Loucy (cell line): ENCODE results near the gene FFAR2.

ENCODE experiments used
- EZH2phosphoT487 ChIP-seq: fragments of 200-600 bp; IDR thresholded peaks from 2 replicates; pipeline ENCODE4 v1.6.1; 2018; ENCODE audit warnings: antibody characterized with exemption, mild to moderate bottlenecking, moderate library complexity, borderline replicate concordance
- TF ChIP-seq, protein P1 (sequence below): fragments of 200-600 bp; sonication (generic); conservative IDR thresholded peaks from 2 replicates; pipeline ENCODE4 v1.5.1; 2014; ENCODE audit warnings: mild to moderate bottlenecking, antibody characterized with exemption, low read length

DNA sequence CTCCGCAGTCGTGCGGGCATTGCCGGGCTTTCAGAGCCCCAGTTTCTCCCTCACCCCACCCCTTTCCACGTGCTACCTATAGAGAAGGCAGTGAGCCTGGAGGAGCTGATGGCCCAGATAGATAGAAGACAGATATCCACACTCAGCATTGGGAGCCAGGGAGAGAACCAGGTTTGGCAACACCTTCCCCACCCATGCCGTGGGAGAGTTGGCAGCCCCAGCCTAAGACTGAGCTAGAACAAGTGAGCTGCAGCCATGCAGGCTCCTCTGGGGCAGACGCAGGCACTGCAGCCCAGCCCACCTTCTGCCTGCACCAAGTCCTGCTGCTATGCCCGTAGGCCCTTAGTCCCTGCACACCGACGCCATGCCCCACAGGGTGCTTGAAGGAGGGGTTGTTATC is 52.6 kb downstream of the FFAR2 start:
- TF ChIP-seq, protein P1, sequence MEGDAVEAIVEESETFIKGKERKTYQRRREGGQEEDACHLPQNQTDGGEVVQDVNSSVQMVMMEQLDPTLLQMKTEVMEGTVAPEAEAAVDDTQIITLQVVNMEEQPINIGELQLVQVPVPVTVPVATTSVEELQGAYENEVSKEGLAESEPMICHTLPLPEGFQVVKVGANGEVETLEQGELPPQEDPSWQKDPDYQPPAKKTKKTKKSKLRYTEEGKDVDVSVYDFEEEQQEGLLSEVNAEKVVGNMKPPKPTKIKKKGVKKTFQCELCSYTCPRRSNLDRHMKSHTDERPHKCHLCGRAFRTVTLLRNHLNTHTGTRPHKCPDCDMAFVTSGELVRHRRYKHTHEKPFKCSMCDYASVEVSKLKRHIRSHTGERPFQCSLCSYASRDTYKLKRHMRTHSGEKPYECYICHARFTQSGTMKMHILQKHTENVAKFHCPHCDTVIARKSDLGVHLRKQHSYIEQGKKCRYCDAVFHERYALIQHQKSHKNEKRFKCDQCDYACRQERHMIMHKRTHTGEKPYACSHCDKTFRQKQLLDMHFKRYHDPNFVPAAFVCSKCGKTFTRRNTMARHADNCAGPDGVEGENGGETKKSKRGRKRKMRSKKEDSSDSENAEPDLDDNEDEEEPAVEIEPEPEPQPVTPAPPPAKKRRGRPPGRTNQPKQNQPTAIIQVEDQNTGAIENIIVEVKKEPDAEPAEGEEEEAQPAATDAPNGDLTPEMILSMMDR, result no peak
- no peak for TF ChIP-seq EZH2phosphoT487
